H1 (cell line): Measurements from ENCODE around the gene SV2B. TPM values are rescaled to one million over a fixed set of nuclear protein-coding genes. Genes with fewer than 3 reads are reported as not detected.

Experiments used
- CTCF ChIA-PET: fragments of 300-600 bp; sonication (Branson Sonifier 250); formaldehyde crosslinking; loops from one replicate; lab custom pipeline; 2021; ENCODE audit not compliant: partially characterized antibody; lab: Charles Lee
- POLR2A ChIA-PET: fragments of 300-600 bp; sonication (Branson Sonifier 250); formaldehyde crosslinking; loops from one replicate; lab custom pipeline; 2021; ENCODE audit warnings: inconsistent platforms; ENCODE audit not compliant: partially characterized antibody; lab: Charles Lee
- DNase-seq, 2 experiments: peaks; one replicate each; pipeline versions ENCODE4 v3.0.0 to v3.0.0-alpha.2; 2010 to 2022; ENCODE audit warnings: low spot score in 2 of 2, low read depth in 1 of 2, mixed read lengths in 1 of 2
- FAIRE-seq: peaks from 2 replicates; lab custom pipeline; 2011; peaks lifted over from hg19 to GRCh38; lab: Jason Lieb, UNC
- H2AFZ ChIP-seq: 2 replicates; pipeline ENCODE4 v1.8.1; 2012; ENCODE audit warnings: low read length, inconsistent platforms
- H2AK5ac ChIP-seq: 2 replicates; pipeline ENCODE4 v1.6.1; 2013; ENCODE audit warnings: low read depth, low read length
- H2BK120ac ChIP-seq: replicated peaks from 2 replicates; pipeline ENCODE3; 2013; ENCODE audit warnings: low read depth, low read length, inconsistent platforms
- H2BK12ac ChIP-seq: 2 replicates; pipeline ENCODE4 v1.6.1; 2013; ENCODE audit warnings: low read depth, low read length
- H2BK15ac ChIP-seq: 2 replicates; pipeline ENCODE4 v1.6.1; 2013; ENCODE audit warnings: low read length
- H2BK20ac ChIP-seq: 2 replicates; pipeline ENCODE4 v1.6.1; 2013; ENCODE audit warnings: low read length
- H2BK5ac ChIP-seq: 2 replicates; pipeline ENCODE4 v1.6.1; 2013; ENCODE audit warnings: low read depth, low read length
- H3K14ac ChIP-seq: 2 replicates; pipeline ENCODE4 v1.6.1; 2013; ENCODE audit warnings: inconsistent platforms; ENCODE audit not compliant: insufficient read length
- H3K18ac ChIP-seq: 2 replicates; pipeline ENCODE4 v1.6.1; 2013; ENCODE audit warnings: low read length; ENCODE audit errors: extremely low read depth
- H3K23ac ChIP-seq: 2 replicates; pipeline ENCODE4 v1.6.1; 2013; ENCODE audit warnings: inconsistent platforms; ENCODE audit not compliant: insufficient read length
- H3K23me2 ChIP-seq: 2 replicates; pipeline ENCODE4 v1.6.1; 2013; ENCODE audit warnings: low read depth, low read length
- H3K27ac ChIP-seq: 2 replicates; pipeline ENCODE4 v1.6.1; 2011; ENCODE audit warnings: low read depth, low read length, inconsistent platforms
- H3K27me3 ChIP-seq, 4 experiments: replicated peaks in 1 of 4; 1 replicate in 1 of 4; 2 replicates in 3 of 4; pipeline versions ENCODE4 v1.6.1 to v1.8.1; 2011 to 2013; ENCODE audit warnings: low read length in 3 of 4, mild to moderate bottlenecking in 3 of 4, inconsistent platforms in 2 of 4, mixed read lengths in 2 of 4, moderate library complexity in 1 of 4; ENCODE audit not compliant: control insufficient read depth in 3 of 4, insufficient read depth in 3 of 4; ENCODE audit errors: extremely low read depth in 1 of 4
- H3K36me3 ChIP-seq, 4 experiments: 2 replicates each; pipeline versions ENCODE4 v1.6.1 to v1.8.1; 2011 to 2013; ENCODE audit warnings: mild to moderate bottlenecking in 4 of 4, low read length in 3 of 4, moderate library complexity in 2 of 4, control low read depth in 1 of 4, inconsistent platforms in 1 of 4; ENCODE audit not compliant: insufficient read depth in 4 of 4, control insufficient read depth in 2 of 4
- H3K4ac ChIP-seq: replicated peaks from 2 replicates; pipeline ENCODE3; 2013; ENCODE audit warnings: low read length, low read depth, mixed read lengths, inconsistent platforms; ENCODE audit not compliant: insufficient read length
- H3K4me1 ChIP-seq, 4 experiments: replicated peaks in 1 of 4; 1 replicate in 1 of 4; 2 replicates in 3 of 4; pipeline versions ENCODE4 v1.6.1 to v1.8.1; 2011 to 2013; ENCODE audit warnings: low read length in 3 of 4, inconsistent platforms in 2 of 4, mixed read lengths in 1 of 4; ENCODE audit not compliant: insufficient read depth in 4 of 4, control insufficient read depth in 3 of 4
- H3K4me2 ChIP-seq, 2 experiments: 2 replicates each; pipeline versions ENCODE4 v1.6.1 to v1.8.1; 2011 to 2013; ENCODE audit warnings: low read depth in 2 of 2, low read length in 2 of 2, control low read depth in 1 of 2, inconsistent platforms in 1 of 2, mild to moderate bottlenecking in 1 of 2; ENCODE audit not compliant: insufficient read depth in 1 of 2
- H3K4me3 ChIP-seq, 4 experiments: fragments of 200-600, 300-600 bp in 1 of 4; sonication (generic), shearing (Covaris generic), sonication (Bioruptor Twin) in 1 of 4; 2 replicates each; pipeline versions ENCODE4 v1.5.1 to v1.8.1; 2011 to 2016; ENCODE audit warnings: low read length in 4 of 4, low read depth in 3 of 4, control low read depth in 2 of 4, inconsistent platforms in 2 of 4, mild to moderate bottlenecking in 2 of 4, mixed read lengths in 1 of 4, moderate library complexity in 1 of 4; ENCODE audit not compliant: insufficient read depth in 2 of 4; ENCODE audit errors: extremely low read depth in 1 of 4
- H3K56ac ChIP-seq: replicated peaks from 2 replicates; pipeline ENCODE3; 2013; ENCODE audit warnings: low read depth, mild to moderate bottlenecking, mixed read lengths, low read length, inconsistent platforms; ENCODE audit not compliant: insufficient read length
- H3K79me1 ChIP-seq: 2 replicates; pipeline ENCODE4 v1.6.1; 2013; ENCODE audit warnings: low read depth, low read length, control low read depth
- H3K79me2 ChIP-seq, 2 experiments: 2 replicates each; pipeline versions ENCODE4 v1.6.1 to v1.8.1; 2012 to 2013; ENCODE audit warnings: low read length in 2 of 2, mild to moderate bottlenecking in 2 of 2, inconsistent platforms in 1 of 2; ENCODE audit not compliant: insufficient read depth in 2 of 2, control insufficient read depth in 1 of 2
- H3K9ac ChIP-seq, 4 experiments: replicated peaks in 1 of 4; 1 replicate in 1 of 4; 2 replicates in 3 of 4; pipeline versions ENCODE4 v1.6.1 to v1.8.1; 2011 to 2013; ENCODE audit warnings: low read depth in 3 of 4, low read length in 3 of 4, control low read depth in 2 of 4, mild to moderate bottlenecking in 2 of 4, moderate library complexity in 2 of 4, inconsistent platforms in 1 of 4; ENCODE audit errors: extremely low read depth in 1 of 4
- H3K9me3 ChIP-seq, 2 experiments: 2 replicates each; pipeline versions ENCODE4 v1.6.1 to v1.8.1; 2012 to 2013; ENCODE audit warnings: mild to moderate bottlenecking in 2 of 2, moderate library complexity in 2 of 2, control low read depth in 1 of 2, inconsistent platforms in 1 of 2, low read depth in 1 of 2, low read length in 1 of 2, mixed read lengths in 1 of 2; ENCODE audit not compliant: insufficient read depth in 2 of 2
- H4K20me1 ChIP-seq, 2 experiments: replicated peaks in 1 of 2; 2 replicates each; pipeline versions ENCODE3 to v1.8.1; 2011 to 2013; ENCODE audit warnings: inconsistent platforms in 2 of 2, low read length in 2 of 2, mild to moderate bottlenecking in 1 of 2; ENCODE audit not compliant: insufficient read depth in 2 of 2, control insufficient read depth in 1 of 2
- H4K5ac ChIP-seq: 2 replicates; pipeline ENCODE4 v1.6.1; 2013; ENCODE audit warnings: low read length, low read depth, mixed read lengths, inconsistent platforms; ENCODE audit not compliant: insufficient read length
- H4K8ac ChIP-seq: 2 replicates; pipeline ENCODE4 v1.8.0; 2013; ENCODE audit warnings: mild to moderate bottlenecking, moderate library complexity, low read length, inconsistent platforms; ENCODE audit not compliant: insufficient read depth; ENCODE audit errors: extremely low read depth
- H4K91ac ChIP-seq: replicated peaks from 2 replicates; pipeline ENCODE3; 2013; ENCODE audit warnings: low read length, mixed read lengths, inconsistent platforms; ENCODE audit not compliant: insufficient read length
- BACH1 ChIP-seq: IDR thresholded peaks from 2 replicates; pipeline ENCODE4 v1.6.1; 2012; ENCODE audit warnings: low read length, improper control_type of control experiment
- BRCA1 ChIP-seq: IDR thresholded peaks from 2 replicates; pipeline ENCODE4 v1.6.1; 2012; ENCODE audit warnings: low read depth, low read length, improper control_type of control experiment
- CREB1 ChIP-seq: IDR thresholded peaks from 2 replicates; pipeline ENCODE4 v1.6.1; 2012; ENCODE audit warnings: inconsistent platforms
- HDAC6 ChIP-seq: IDR thresholded peaks from one replicate; pipeline ENCODE4 v1.7.1; 2012; ENCODE audit warnings: low read depth, mild to moderate bottlenecking, inconsistent platforms, low read length, moderate library complexity
- RNF2 ChIP-seq: fragments of 200-900, 300-1000 bp; sonication (generic); IDR thresholded peaks from 2 replicates; pipeline ENCODE4 v1.7.1; 2016; ENCODE audit warnings: borderline replicate concordance, low read depth, mild to moderate bottlenecking, antibody characterized with exemption, low read length; ENCODE audit not compliant: poor library complexity, severe bottlenecking; ENCODE audit errors: missing control alignments
- SIN3A ChIP-seq, 2 experiments: IDR thresholded peaks in 1 of 2; conservative IDR thresholded peaks in 1 of 2; 2 replicates each; pipeline ENCODE4 v1.6.1; 2011 to 2012; ENCODE audit warnings: low read length in 2 of 2, improper control_type of control experiment in 1 of 2, low read depth in 1 of 2, mild to moderate bottlenecking in 1 of 2
- SIX5 ChIP-seq: IDR thresholded peaks from 2 replicates; pipeline ENCODE4 v1.6.1; 2011; ENCODE audit warnings: mild to moderate bottlenecking, low read depth, low read length
- SUZ12 ChIP-seq: fragments of 200-600 bp; sonication (generic); IDR thresholded peaks from 2 replicates; pipeline ENCODE4 v1.6.1; 2012; ENCODE audit warnings: mild to moderate bottlenecking, inconsistent platforms, low read length, moderate library complexity, mixed read lengths
- TBP ChIP-seq: IDR thresholded peaks from 2 replicates; pipeline ENCODE4 v1.6.1; 2011; ENCODE audit warnings: low read depth, low read length, improper control_type of control experiment
- WGBS, 2 experiments: shearing (Covaris generic) in 1 of 2; methylation state at CpG; one replicate each; pipeline versions ENCODE4 v1.1.6 to v1.1.7; 2013 to 2015; ENCODE audit warnings: low lambda C conversion rate in 2 of 2, mixed read lengths in 2 of 2, inconsistent platforms in 1 of 2, low coverage in 1 of 2, missing lambda C conversion rate in 1 of 2; ENCODE audit not compliant: insufficient replicate concordance in 2 of 2, insufficient coverage in 1 of 2, insufficient read length in 1 of 2; ENCODE audit errors: extremely low coverage in 1 of 2, missing lambda C conversion rate in 1 of 2; 5-methylcytosine and 5-hydroxymethylcytosine counted together
- polyA plus RNA-seq, 7 experiments: library from polyadenylated mRNA; depleted of rRNA in 3 of 7; stranded (reverse) in 5 of 7; unstranded in 2 of 7; fragments of >200 nt in 5 of 7; fragments of 200-250 nt in 2 of 7; gene quantifications; 1 replicate in 5 of 7; 2 replicates in 1 of 7; 4 replicates in 1 of 7; pipeline versions ENCODE4 v1.2.1 to v1.2.3, GENCODE V29; 2011 to 2013; ENCODE audit warnings: missing spikeins in 2 of 7, mixed read lengths in 2 of 7
- total RNA-seq: library from RNA; stranded (reverse); fragmentation: NEBNext Ultra II Directional; extraction: Animal tissue kit (Norgen Biotek cat#: 25700); gene quantifications from 2 replicates; pipeline ENCODE4 v1.2.1, GENCODE V29; 2021
- TF ChIP-seq, protein P1 (sequence below): IDR thresholded peaks from 2 replicates; pipeline ENCODE4 v1.6.1; 2012; ENCODE audit warnings: low read length, inconsistent platforms

SV2B gene
- total and polyA plus RNA-seq, 2 of the 8 experiments (the other 6 are each of a cell fraction or from before 2014, with no cell fraction given) = 0.09 to 0.20 TPM

DNA sequence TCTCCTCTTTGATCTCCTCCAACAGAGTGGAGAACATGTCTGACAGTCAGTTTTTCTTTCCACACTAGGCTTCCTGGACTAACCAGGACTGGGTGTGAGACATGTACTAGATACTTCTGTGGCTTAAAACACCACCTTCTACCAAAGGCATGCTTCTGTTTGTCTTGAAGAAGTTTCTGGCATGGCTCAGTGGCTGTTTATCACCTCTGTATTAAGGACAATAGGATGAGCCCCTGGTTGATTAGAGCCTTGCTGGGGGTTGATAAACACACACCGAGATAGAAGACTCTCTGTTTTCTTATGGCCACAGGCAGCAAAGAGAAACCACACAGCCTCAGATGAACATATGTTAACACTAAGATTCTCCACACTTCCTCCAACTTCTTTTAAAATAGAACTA, 40.5 kb downstream of the SV2B start:
- H4K5ac ChIP-seq = no peak overlapping the region
- no peak for DNase-seq
- no peak overlapping the region for H3K23ac ChIP-seq
- ChIA-PET CTCF (interaction anchor here (1.0 to 3.7 kb wide), 16 partner anchors 10 to 958 kb away, joined by 3 to 30 read pairs (median 3); partner anchors contain the start of gene SV2B), POLR2A (interaction anchor here (2.0 kb wide), 1 partner anchor 41 kb away, joined by 5 read pairs; the partner anchor contains the start of gene SV2B)
- no peak overlapping the region for H3K4me2 ChIP-seq
- H2BK12ac ChIP-seq = no peak overlapping the region
- H3K23me2 ChIP-seq = no peaks in the 10 kb centered on the region; the same call in 1 of the 2 replicates
- no peak overlapping the region for H2BK5ac ChIP-seq
- no peak overlapping the region for H3K18ac ChIP-seq
- H3K56ac ChIP-seq = no peak overlapping the region
- H3K4me1 ChIP-seq = peaks cover 0 to 3% (median 0%) of the 10 kb centered on the region in 4 experiments; a peak in 1 of 7 replicates
- H3K36me3 ChIP-seq = no peaks in the 10 kb centered on the region
- H2BK20ac ChIP-seq = no peak overlapping the region
- H2AFZ ChIP-seq = no peak overlapping the region
- 0 out of 4 replicates have a peak, but pooled peaks cover 0 to 2% of the 10 kb centered on the region in 2 experiments for H3K9me3 ChIP-seq
- no peak overlapping the region for H4K91ac ChIP-seq
- H2BK15ac ChIP-seq = no peak overlapping the region
- no peaks in the 10 kb centered on the region for H3K27me3 ChIP-seq
- no peak overlapping the region for H3K4ac ChIP-seq
- no peak overlapping the region for H3K14ac ChIP-seq
- no peak overlapping the region for H3K9ac ChIP-seq
- no peak overlapping the region for H3K4me3 ChIP-seq
- no peak overlapping the region for H2AK5ac ChIP-seq
- no peak for FAIRE-seq
- no peaks in the 10 kb centered on the region for H3K79me2 ChIP-seq
- TF ChIP-seq TBP = no peak
- TF ChIP-seq, protein P1, sequence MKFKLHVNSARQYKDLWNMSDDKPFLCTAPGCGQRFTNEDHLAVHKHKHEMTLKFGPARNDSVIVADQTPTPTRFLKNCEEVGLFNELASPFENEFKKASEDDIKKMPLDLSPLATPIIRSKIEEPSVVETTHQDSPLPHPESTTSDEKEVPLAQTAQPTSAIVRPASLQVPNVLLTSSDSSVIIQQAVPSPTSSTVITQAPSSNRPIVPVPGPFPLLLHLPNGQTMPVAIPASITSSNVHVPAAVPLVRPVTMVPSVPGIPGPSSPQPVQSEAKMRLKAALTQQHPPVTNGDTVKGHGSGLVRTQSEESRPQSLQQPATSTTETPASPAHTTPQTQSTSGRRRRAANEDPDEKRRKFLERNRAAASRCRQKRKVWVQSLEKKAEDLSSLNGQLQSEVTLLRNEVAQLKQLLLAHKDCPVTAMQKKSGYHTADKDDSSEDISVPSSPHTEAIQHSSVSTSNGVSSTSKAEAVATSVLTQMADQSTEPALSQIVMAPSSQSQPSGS = no peak
- TF ChIP-seq SIX5 = no peak
- no peak for TF ChIP-seq SIN3A (conservative IDR thresholded peaks at IDR 0.05 in 1 of 2, IDR thresholded peaks at IDR 0.05 in 1 of 2; ENCODE audit: low read depth in 1 of 2, low read length in 2 of 2)
- TF ChIP-seq SUZ12 = no peak
- TF ChIP-seq HDAC6 = no peak
- TF ChIP-seq CREB1 = no peak
- no peak for TF ChIP-seq BRCA1
- TF ChIP-seq BACH1 = no peak
- no peak for TF ChIP-seq RNF2
- H4K8ac ChIP-seq = no peak overlapping the region
- no peaks in the 10 kb centered on the region for H4K20me1 ChIP-seq
- H3K27ac ChIP-seq = no peak overlapping the region
- no peak overlapping the region for H2BK120ac ChIP-seq
- 94% methylated on average over 1 of the region's 1 CpG; no CpG with 5 or more reads in 1 of the 2 experiments for WGBS, 2 experiments
- no peaks in the 10 kb centered on the region for H3K79me1 ChIP-seq
